Colonic mucosa (tissue), 4 donors: Measurements from ENCODE around the gene MEMO1. TPM values are rescaled to one million over a fixed set of nuclear protein-coding genes. Genes with fewer than 3 reads are reported as not detected.
"Not testable (repeated sequence)": the region's sequence is repeated elsewhere in the genome, so short reads cannot be mapped to it uniquely, and the experiment has no call there.

Experiments
- DNase-seq: peaks from one replicate; pipeline ENCODE4 v3.0.0-alpha.2; 2020
- H3K27ac ChIP-seq: fragments of 200-600 bp; one replicate; pipeline ENCODE4 v1.8.0; 2021
- H3K27me3 ChIP-seq: fragments of 200-600 bp; one replicate; pipeline ENCODE4 v1.8.0; 2021
- H3K36me3 ChIP-seq: fragments of 200-600 bp; one replicate; pipeline ENCODE4 v1.8.0; 2021
- H3K4me1 ChIP-seq: fragments of 200-600 bp; one replicate; pipeline ENCODE4 v1.8.0; 2021; ENCODE audit warnings: mild to moderate bottlenecking
- H3K4me3 ChIP-seq: fragments of 200-600 bp; one replicate; pipeline ENCODE4 v1.8.0; 2021
- H3K9ac ChIP-seq, 2 donors: one replicate each; pipeline ENCODE4 v1.7.0; 2013; ENCODE audit warnings: control low read depth in 2 of 2, low read depth in 2 of 2, low read length in 2 of 2
- H3K9me3 ChIP-seq: fragments of 200-600 bp; one replicate; pipeline ENCODE4 v1.8.0; 2021
- CTCF ChIP-seq: fragments of 200-600 bp; IDR thresholded peaks from one replicate; pipeline ENCODE4 v1.8.0; 2022; ENCODE audit warnings: antibody characterized with exemption, mild to moderate bottlenecking
- intact Hi-C: fragments of 100-400 bp; cut with DNase I; formaldehyde crosslinking; loops from one replicate; pipeline ENCODE4 v1.14.1; 2022
- total RNA-seq, 2 donors: library from RNA; stranded (reverse); fragmentation: NEBNext Ultra II Directional in 1 of 2; extraction: Animal tissue kit (Norgen Biotek cat#: 25700) in 1 of 2; gene quantifications; one replicate each; pipeline ENCODE4 v1.2.1, GENCODE V29; 2021
- donor health status: healthy.
- donor health status: DM: no; HTN: no; CAD: no.
- donor health status: DM: no; HTN: no; CAD: no.

Gene MEMO1
- total RNA-seq, 2 donors from 2014 or later, result 31.5 to 38.8 TPM

- TF ChIP-seq CTCF, result no peak
- DNase-seq, result no peak
- H3K36me3 ChIP-seq, result no peaks in the 10 kb centered on the region
- H3K9ac ChIP-seq, result no peak overlapping the region
- no peak overlapping the region for H3K27ac ChIP-seq
- no peak overlapping the region for H3K4me3 ChIP-seq
- H3K9me3 ChIP-seq, result no peaks in the 10 kb centered on the region
- no peaks in the 10 kb centered on the region for H3K27me3 ChIP-seq
- intact Hi-C loops, result no loop called here
- no peaks in the 10 kb centered on the region for H3K4me1 ChIP-seq
These were observed 89.8 kb downstream of the MEMO1 start for GRCh38 chr2:31920962-31921361.

- Histone ChIP-seq H3K9ac (no peak overlapping the region), H3K4me1 (no peaks in the 10 kb centered on the region), H3K27me3 (no peaks in the 10 kb centered on the region), H3K4me3 (no peak overlapping the region), H3K27ac (no peak overlapping the region), H3K36me3 (no peaks in the 10 kb centered on the region), H3K9me3 (no peaks in the 10 kb centered on the region)
- intact Hi-C loops, result no loop called here
- DNase-seq, result no peak
- no peak for TF ChIP-seq CTCF
These were observed 91.3 kb downstream of the MEMO1 start for GRCh38 chr2:31919499-31919898.

GRCh38 chr2:31909661-31910060 lies 101.1 kb downstream of the MEMO1 start:
- no peaks in the 10 kb centered on the region for H3K4me1 ChIP-seq
- no peaks in the 10 kb centered on the region for H3K36me3 ChIP-seq
- H3K27ac ChIP-seq, result no peak overlapping the region

GRCh38 chr2:31907491-31907890 lies 103.3 kb downstream of the MEMO1 start:
- intact Hi-C loops, H3K4me1 ChIP-seq, H3K9ac ChIP-seq, H3K4me3 ChIP-seq, DNase-seq, H3K9me3 ChIP-seq, H3K36me3 ChIP-seq, H3K27me3 ChIP-seq, H3K27ac ChIP-seq: not testable (repeated sequence)

More at GRCh38 chr2:31909661-31910060, 101.1 kb downstream of the MEMO1 start:
- intact Hi-C loops, result no loop called here
- TF ChIP-seq CTCF, result no peak
- Histone ChIP-seq H3K9ac (no peak overlapping the region), H3K27me3 (no peaks in the 10 kb centered on the region), H3K9me3 (no peaks in the 10 kb centered on the region), H3K4me3 (no peak overlapping the region)
- DNase-seq, result no peak

GRCh38 chr2:31903109-31903780 lies 107.6 kb downstream of the MEMO1 start:
- H3K4me3 ChIP-seq, result no peak overlapping the region
- no peaks in the 10 kb centered on the region for H3K36me3 ChIP-seq
- H3K9ac ChIP-seq, result no peak overlapping the region
- intact Hi-C loops, result no loop called here
- no peak overlapping the region for H3K27ac ChIP-seq
- no peaks in the 10 kb centered on the region for H3K27me3 ChIP-seq
- DNase-seq, result no peak
- no peak for TF ChIP-seq CTCF
- H3K4me1 ChIP-seq, result no peaks in the 10 kb centered on the region
- H3K9me3 ChIP-seq, result no peaks in the 10 kb centered on the region

- Histone ChIP-seq H3K36me3 (no peaks in the 10 kb centered on the region), H3K9me3 (no peaks in the 10 kb centered on the region), H3K4me1 (no peaks in the 10 kb centered on the region), H3K27me3 (no peaks in the 10 kb centered on the region), H3K27ac (no peak overlapping the region), H3K9ac (no peak overlapping the region), H3K4me3 (no peak overlapping the region)
- no peak for DNase-seq
- intact Hi-C loops, result no loop called here
- no peak for TF ChIP-seq CTCF
These were observed 108.9 kb downstream of the MEMO1 start for GRCh38 chr2:31901900-31902299.

- H3K9ac ChIP-seq, intact Hi-C loops, H3K36me3 ChIP-seq, H3K27me3 ChIP-seq, H3K27ac ChIP-seq, H3K4me3 ChIP-seq, DNase-seq, H3K4me1 ChIP-seq, H3K9me3 ChIP-seq: not testable (repeated sequence)
These were observed 110.7 kb downstream of the MEMO1 start for GRCh38 chr2:31900156-31900555.

- intact Hi-C loops, H3K9ac ChIP-seq, H3K4me1 ChIP-seq, H3K27me3 ChIP-seq, H3K36me3 ChIP-seq, H3K27ac ChIP-seq, H3K4me3 ChIP-seq, DNase-seq, H3K9me3 ChIP-seq: not testable (repeated sequence)
These were observed 112.5 kb downstream of the MEMO1 start for GRCh38 chr2:31898346-31898745.

- intact Hi-C loops, H3K27me3 ChIP-seq, H3K9ac ChIP-seq, H3K36me3 ChIP-seq, H3K9me3 ChIP-seq, H3K27ac ChIP-seq, H3K4me3 ChIP-seq, DNase-seq, H3K4me1 ChIP-seq: not testable (repeated sequence)
These were observed 113.5 kb downstream of the MEMO1 start for GRCh38 chr2:31897340-31897739.
